HK-2 (cell line): ENCODE data around the gene AASDH.

Experiments
- DNase-seq: peaks from one replicate; pipeline ENCODE4 v3.0.0-alpha.2; 2018; ENCODE audit not compliant: unreplicated experiment

The AASDH gene

GRCh38 chr4:56316011-56316650 is 71.2 kb downstream of the AASDH start:
- no peak for DNase-seq

DNA sequence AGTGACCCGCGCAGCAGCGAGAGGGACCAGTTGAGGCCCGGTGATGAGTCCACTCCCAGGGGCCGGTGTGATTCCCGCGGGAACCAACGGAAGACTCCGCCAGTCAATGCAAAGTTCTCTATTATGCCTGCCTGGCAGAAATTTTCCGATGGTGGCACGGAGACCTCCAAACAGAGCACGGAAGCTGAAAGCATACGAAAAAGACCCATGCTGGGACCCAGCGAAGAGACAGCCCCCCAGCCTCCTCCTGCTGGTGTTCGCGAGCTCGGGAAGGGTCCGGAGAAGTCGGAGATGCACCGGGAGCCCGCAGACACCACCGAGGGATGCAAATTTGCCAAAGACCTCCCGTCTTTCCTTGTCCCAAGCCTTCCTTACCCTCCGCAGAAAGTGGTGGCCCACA is 71.7 kb downstream of the AASDH start:
- DNase-seq = no peak

DNA sequence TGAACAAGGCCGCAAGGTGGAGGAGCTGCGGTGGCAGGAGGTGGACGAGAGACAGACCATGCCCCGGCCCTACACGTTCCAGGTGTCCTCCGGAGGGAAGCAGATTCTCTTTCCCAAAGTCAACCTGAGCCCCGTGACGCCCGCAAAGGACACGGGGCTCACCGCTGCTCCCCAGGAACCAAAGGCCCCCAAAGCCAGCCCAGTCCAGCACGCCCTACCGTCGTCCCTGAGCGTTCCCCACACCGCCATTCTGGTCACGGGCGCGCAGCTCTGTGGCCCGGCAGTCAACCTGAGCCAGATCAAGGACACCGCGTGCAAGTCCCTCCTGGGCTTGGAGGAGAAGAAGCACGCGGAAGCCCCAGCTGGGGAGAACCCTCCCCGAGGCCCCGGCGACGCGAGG is 72.2 kb downstream of the AASDH start:
- DNase-seq = no peak

DNA sequence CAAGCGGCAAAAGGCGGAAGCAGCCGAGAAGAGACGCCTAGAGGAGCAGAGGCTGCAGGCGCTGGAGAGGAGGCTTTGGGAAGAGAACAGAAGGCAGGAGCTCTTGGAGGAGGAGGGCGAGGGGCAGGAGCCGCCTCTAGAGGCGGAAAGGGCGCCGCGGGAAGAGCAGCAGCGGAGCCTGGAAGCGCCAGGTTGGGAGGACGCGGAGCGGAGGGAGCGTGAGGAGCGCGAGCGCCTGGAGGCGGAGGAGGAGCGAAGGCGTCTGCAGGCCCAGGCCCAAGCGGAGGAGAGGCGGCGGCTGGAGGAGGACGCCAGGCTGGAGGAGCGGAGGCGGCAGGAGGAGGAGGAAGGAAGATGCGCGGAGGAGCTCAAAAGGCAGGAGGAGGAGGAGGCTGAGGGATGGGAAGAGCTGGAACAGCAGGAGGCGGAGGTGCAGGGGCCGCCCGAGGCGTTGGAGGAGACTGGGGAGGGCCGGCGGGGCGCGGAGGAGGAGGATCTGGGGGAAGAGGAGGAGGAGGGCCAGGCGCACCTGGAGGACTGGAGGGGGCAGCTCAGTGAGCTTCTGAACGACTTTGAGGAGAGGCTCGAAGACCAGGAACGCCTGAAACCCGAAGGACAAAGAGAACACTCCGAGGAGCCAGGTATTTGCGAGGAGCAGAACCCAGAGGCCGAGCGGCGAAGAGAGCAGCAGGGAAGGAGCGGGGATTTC is 72.9 kb downstream of the AASDH start:
- no peak for DNase-seq

- DNase-seq = no peak
These were observed 74.2 kb downstream of the AASDH start for GRCh38 chr4:56313132-56313531.

DNA sequence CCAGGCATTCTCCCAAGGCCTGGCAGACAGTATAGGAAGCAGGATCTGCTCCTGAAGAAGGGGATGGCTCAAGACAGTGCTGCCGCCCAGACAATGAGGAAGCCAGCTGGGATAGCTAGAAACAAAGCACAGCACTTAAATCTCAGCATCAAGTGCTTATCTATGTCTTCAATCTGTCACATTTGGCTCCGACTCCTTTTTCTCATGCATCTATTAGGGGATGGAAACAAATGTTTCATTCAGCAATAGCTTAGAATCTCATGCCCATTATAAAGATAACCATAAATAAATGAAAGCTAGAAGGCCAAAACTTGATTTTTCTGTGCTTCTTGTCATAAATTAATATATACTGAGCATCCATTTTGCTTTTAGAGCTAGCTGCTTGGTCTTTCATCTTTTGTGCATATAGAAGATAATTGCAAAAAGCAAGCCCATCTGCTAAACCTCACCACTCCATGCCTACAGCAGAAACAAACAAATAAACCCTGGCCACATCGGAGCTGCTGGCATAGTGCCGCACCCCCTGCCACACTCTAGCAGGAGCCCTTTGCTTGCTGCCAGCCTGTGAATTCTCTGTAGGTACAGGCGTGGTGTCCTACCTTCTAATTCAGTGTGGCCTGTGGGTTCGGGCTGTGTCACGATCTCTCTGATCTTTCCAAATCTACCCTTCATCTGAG is 75.9 kb downstream of the AASDH start:
- DNase-seq = no peak

GRCh38 chr4:56310401-56311125 is 76.7 kb downstream of the AASDH start:
- DNase-seq = no peak

DNA sequence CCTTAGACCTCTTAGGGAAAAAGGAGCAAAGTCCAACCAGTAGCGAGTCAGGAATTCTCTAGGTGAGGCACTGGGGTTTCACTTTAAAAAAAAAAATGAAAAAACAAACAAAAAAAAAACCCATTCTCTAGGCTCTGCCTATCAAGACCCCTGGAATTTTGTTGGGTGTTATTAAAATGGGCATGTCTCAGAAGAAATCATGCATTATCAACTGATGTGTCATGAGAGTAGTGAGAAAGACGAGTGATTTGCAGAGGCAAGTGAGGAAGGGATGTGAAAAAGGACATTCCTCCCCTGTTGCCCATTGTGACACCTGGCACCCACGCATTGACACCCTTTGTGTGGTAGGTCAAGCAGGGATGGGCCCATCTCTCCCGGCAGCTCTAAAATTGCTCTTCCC is 78.9 kb downstream of the AASDH start:
- DNase-seq = no peak

GRCh38 chr4:56307423-56307822 is 79.9 kb downstream of the AASDH start:
- peak; percentile 61 for DNase-seq

DNA sequence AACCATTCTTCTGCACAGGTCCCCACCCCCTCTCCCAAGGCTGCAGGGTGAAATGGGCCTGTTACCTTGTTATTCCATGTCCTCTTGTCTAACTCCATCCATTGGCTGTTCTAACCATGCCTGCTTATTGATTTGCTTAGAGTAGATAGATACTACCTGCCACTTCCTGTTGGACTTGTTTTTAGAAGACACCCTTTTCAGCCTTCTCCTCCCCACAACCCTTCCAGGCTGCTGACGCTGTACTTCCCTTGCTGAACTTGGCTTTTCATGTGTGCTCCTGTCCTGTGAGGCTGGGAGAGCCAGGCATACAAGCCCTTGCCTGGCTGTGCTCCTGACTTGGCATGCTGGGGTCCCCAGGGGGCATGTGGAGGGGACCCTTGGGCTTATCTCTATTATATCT is 81.9 kb downstream of the AASDH start:
- DNase-seq = no peak

- no peak for DNase-seq
These were observed 83.4 kb downstream of the AASDH start for GRCh38 chr4:56303921-56304320.

- no peak for DNase-seq
These were observed 84.5 kb downstream of the AASDH start for GRCh38 chr4:56302760-56303159.

- no peak for DNase-seq
These were observed 85.2 kb downstream of the AASDH start for GRCh38 chr4:56301997-56302496.

GRCh38 chr4:56301181-56301996 is 85.9 kb downstream of the AASDH start:
- DNase-seq = peak; percentile 65

DNA sequence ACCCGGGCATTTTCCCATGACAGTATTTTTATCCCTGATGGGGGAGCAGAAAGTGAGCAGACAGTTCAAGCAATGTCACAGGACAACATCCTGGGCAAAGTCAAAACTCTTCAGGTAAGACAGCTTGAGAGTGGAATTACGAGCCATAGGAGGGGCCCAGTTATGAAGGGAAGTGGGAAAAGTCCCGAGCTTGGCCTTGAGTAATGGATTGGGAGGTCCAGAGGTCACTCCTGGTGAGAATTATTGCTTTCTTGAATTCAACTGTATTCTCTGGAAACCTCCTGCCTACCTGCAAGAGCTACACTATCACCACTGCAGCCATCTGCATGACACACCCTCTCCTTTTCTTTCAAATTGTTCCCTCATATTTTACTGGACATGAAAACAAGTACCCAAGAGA is 89.1 kb downstream of the AASDH start:
- DNase-seq = no peak

GRCh38 chr4:56297776-56298175 is 89.5 kb downstream of the AASDH start:
- no peak for DNase-seq

- DNase-seq = no peak
These were observed 90.8 kb downstream of the AASDH start for GRCh38 chr4:56296526-56296925.

DNA sequence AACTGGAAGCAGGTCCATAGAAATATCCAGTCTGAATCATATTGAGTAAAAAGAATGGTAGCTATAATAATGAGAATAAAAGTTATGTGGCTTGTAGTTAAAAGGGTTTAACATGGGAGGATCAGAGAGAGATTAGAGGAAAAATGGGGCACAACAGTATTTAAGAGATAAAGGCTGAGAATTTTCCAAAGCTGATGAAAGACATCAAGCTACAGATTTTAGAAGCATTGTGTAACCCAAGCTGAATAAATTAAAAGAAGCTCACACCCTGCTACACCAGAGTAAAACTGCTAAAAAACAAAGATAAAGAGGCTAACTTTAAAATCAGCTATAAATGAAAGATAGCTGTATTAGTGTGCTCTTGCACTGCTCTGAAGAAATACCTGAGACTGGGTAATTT is 94.2 kb downstream of the AASDH start:
- no peak for DNase-seq

DNA sequence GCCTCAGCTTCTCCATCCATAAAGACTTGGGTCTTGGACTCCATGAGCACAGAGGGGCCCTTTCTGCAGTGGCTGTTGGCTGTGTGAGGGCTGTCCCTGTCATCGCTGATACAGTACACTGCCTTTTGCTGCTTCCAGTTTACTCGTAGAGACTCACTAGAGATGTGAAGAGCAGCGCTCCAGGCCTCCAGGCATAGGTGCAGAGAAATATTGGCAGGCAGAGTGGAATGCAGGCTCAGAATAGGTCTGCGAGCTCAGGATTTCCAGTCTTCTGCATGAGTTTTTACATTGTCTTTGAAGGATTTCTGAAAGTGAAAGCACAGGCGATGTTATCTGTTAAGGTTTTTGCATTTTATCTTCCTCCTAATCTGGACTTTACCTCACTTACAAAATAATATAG is 97.4 kb downstream of the AASDH start:
- DNase-seq = no peak

- DNase-seq = no peak
These were observed 98.6 kb downstream of the AASDH start for GRCh38 chr4:56288663-56289062.
